Spleen (tissue), 11 donors: ENCODE measurements around the gene CREB3. TPM values are rescaled to one million over a fixed set of nuclear protein-coding genes. Genes with fewer than 3 reads are reported as not detected.

ENCODE experiments used
- DNase-seq: peaks from one replicate; pipeline ENCODE4 v3.0.0-alpha.2; 2020
- H3K27ac ChIP-seq, 8 donors: fragments of 200-600 bp; sonication (generic) in 7 of 8; 1 replicate in 4 of 8; 2 replicates in 4 of 8; pipeline versions ENCODE4 v1.5.0 to v1.8.0; 2016 to 2021; ENCODE audit warnings: inconsistent platforms in 4 of 8, mild to moderate bottlenecking in 4 of 8, moderate library complexity in 1 of 8
- H3K27me3 ChIP-seq, 7 donors: fragments of 200-600 bp; sonication (generic) in 6 of 7; replicated peaks in 1 of 7; 1 replicate in 4 of 7; 2 replicates in 3 of 7; pipeline versions ENCODE4 v1.5.0 to v1.8.0; 2016 to 2021; ENCODE audit warnings: inconsistent platforms in 3 of 7, mild to moderate bottlenecking in 1 of 7
- H3K36me3 ChIP-seq, 6 donors: fragments of 200-600 bp; sonication (generic) in 5 of 6; 1 replicate in 4 of 6; 2 replicates in 2 of 6; pipeline versions ENCODE4 v1.5.0 to v1.8.0; 2016 to 2021; ENCODE audit warnings: inconsistent platforms in 2 of 6
- H3K4me1 ChIP-seq, 6 donors: fragments of 200-600 bp; sonication (generic) in 5 of 6; 1 replicate in 3 of 6; 2 replicates in 3 of 6; pipeline versions ENCODE4 v1.5.0 to v1.8.0; 2016 to 2021; ENCODE audit warnings: inconsistent platforms in 3 of 6
- H3K4me3 ChIP-seq, 8 donors: fragments of 200-600 bp; sonication (generic) in 7 of 8; 1 replicate in 4 of 8; 2 replicates in 4 of 8; pipeline versions ENCODE4 v1.5.0 to v1.8.0; 2016 to 2021; ENCODE audit warnings: inconsistent platforms in 4 of 8, mild to moderate bottlenecking in 4 of 8, moderate library complexity in 2 of 8
- H3K9me3 ChIP-seq, 8 donors: fragments of 200-600 bp; sonication (generic) in 7 of 8; 1 replicate in 4 of 8; 2 replicates in 4 of 8; pipeline versions ENCODE4 v1.5.0 to v1.8.0; 2016 to 2021; ENCODE audit warnings: inconsistent platforms in 4 of 8
- CTCF ChIP-seq, 11 experiments: fragments of 200-600 bp in 7 of 11; fragments of 450-650 bp in 4 of 11; sonication (generic) in 4 of 11; IDR thresholded peaks in 8 of 11; conservative IDR thresholded peaks in 3 of 11; 1 replicate in 7 of 11; 2 replicates in 4 of 11; pipeline versions ENCODE4 v1.4.0 to v1.8.0; 2016 to 2021; ENCODE audit warnings: antibody characterized with exemption in 11 of 11, inconsistent platforms in 4 of 11, mild to moderate bottlenecking in 1 of 11
- POLR2A ChIP-seq, 3 donors: fragments of 450-650 bp; IDR thresholded peaks; one replicate each; pipeline ENCODE4 v1.5.1; 2017; ENCODE audit warnings: antibody characterized with exemption in 3 of 3, mild to moderate bottlenecking in 1 of 3
- POLR2AphosphoS5 ChIP-seq, 3 donors: sonication (generic); formaldehyde crosslinking; IDR thresholded peaks; one replicate each; pipeline ENCODE4 v1.5.1; 2017; ENCODE audit warnings: antibody characterized with exemption in 3 of 3
- WGBS, 5 donors: extraction: QIAGEN DNeasy Blood & Tissue Kit in 3 of 5; methylation state at CpG; one replicate each; pipeline versions ENCODE4 v1.1.5 to v1.1.7; 2013 to 2018; 5-methylcytosine and 5-hydroxymethylcytosine counted together
- intact Hi-C: fragments of 100-400 bp; cut with DNase I; formaldehyde crosslinking; loops from one replicate; pipeline ENCODE4 v1.15.0; 2023; ENCODE audit warnings: low total_unique reads
- microRNA-seq, 3 donors: library from miRNA; unstranded; fragments of <30 nt; microRNA quantifications; one replicate each; pipeline versions ENCODE4 to v1.1.0, GENCODE V29; 2019 to 2020
- polyA plus RNA-seq, 3 donors: library from polyadenylated mRNA; stranded (reverse); fragments of 200-250 nt; gene quantifications; one replicate each; pipeline ENCODE4 v1.2.1, GENCODE V29; 2013
- small RNA-seq, 4 donors: library from RNA; depleted of rRNA; stranded (forward); fragments of <200 nt; gene quantifications; one replicate each; pipeline ENCODE3, GENCODE V24; 2016
- total RNA-seq, 7 donors: library from RNA; depleted of rRNA in 3 of 7; stranded (reverse); fragments of >200 nt in 3 of 7; fragmentation: NEBNext Ultra II Directional in 4 of 7; extraction: Animal tissue kit (Norgen Biotek cat#: 25700) in 4 of 7; gene quantifications; one replicate each; pipeline versions ENCODE4 v1.1.0 to v1.2.1, GENCODE V29; 2016 to 2021
- donor health status: healthy with polysubstance abuse.
- donor health status: DM: no; HTN: no; CAD: no; lungs with moderate emphysema.
- donor health status: DM: no; HTN: no; CAD: no.
- donor health status: Bipolar disorder and iron deficiency.
- donor health status: healthy.
- donor health status: DM: no; HTN: no; CAD: no.
- donor health status: DM: yes; HTN: yes; CAD: no.

Gene CREB3
- total and polyA plus RNA-seq, 10 donors: 14.7 to 35.9 (median 25.7) TPM

DNA sequence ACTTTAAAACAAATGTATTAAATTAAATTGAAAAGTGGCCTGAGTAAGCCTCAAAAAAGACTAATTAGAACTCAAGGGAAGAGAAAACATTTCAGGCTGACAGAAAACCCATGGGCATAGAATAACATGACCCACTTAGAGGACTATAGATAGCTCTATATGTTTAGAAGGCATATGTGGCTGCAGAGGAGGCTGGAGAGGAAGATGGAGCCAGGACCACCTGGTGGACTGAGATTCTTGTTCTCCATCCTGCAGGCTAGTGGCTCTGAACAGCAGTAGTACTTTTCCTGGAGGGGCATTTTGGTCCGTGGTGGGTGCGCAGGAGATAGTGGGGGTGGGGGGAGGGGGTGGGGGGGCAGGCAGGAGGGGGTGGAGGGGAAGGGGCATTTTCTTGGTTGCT is 48.6 kb downstream of the CREB3 start:
- H3K4me1 ChIP-seq: peaks cover 0 to 4% (median 2%) of the 10 kb centered on the region in 6 donors
- no peaks in the 10 kb centered on the region for H3K27me3 ChIP-seq
- peaks cover 0 to 17% (median 0%) of the 10 kb centered on the region in 6 donors for H3K36me3 ChIP-seq
- no peaks in the 10 kb centered on the region for H3K9me3 ChIP-seq
- H3K4me3 ChIP-seq: no peak overlapping the region
- 75 to 89% (median 79%) methylated on average over 2 of the region's 2 CpGs for WGBS, 5 donors
- no peak overlapping the region for H3K27ac ChIP-seq
- no peak for TF ChIP-seq POLR2AphosphoS5 (IDR thresholded peaks at IDR 0.05)
- no peak for TF ChIP-seq CTCF (IDR thresholded peaks at IDR 0.05 in 8 of 11, conservative IDR thresholded peaks at IDR 0.05 in 3 of 11)
- TF ChIP-seq POLR2A (IDR thresholded peaks at IDR 0.05): no peak
- DNase-seq: no peak
- intact Hi-C loops: no loop called here

DNA sequence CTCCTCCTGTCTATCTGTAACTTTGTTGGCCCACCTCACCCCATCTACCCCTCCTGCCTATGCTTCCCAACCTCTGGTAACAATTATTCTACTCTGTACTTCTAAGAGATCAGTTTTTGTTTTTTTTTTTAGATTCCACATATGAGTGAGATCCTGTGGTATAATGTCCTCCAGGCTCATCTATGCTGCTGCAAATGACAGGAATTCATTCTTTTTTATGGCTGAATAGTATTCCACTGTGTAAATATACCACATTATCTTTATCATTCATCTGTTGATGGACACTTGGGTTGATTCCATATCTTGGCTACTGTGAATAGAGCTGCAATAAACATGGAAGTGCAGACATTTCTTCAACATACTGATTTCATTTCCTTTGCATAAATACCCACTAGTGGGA is 51.0 kb downstream of the CREB3 start:
- no peak for TF ChIP-seq CTCF (IDR thresholded peaks at IDR 0.05 in 8 of 11, conservative IDR thresholded peaks at IDR 0.05 in 3 of 11)
- no peak for TF ChIP-seq POLR2AphosphoS5 (IDR thresholded peaks at IDR 0.05)
- TF ChIP-seq POLR2A (IDR thresholded peaks at IDR 0.05): no peak

More for the DNA sequence above, 51.0 kb downstream of the CREB3 start:
- DNase-seq: no peak
- Histone ChIP-seq H3K4me3 (no peak overlapping the region), H3K27me3 (no peaks in the 10 kb centered on the region), H3K36me3 (peaks cover 0 to 32% (median 3%) of the 10 kb centered on the region in 6 donors), H3K27ac (no peak overlapping the region), H3K9me3 (no peaks in the 10 kb centered on the region), H3K4me1 (no peaks in the 10 kb centered on the region)
- intact Hi-C loops: no loop called here

Small RNA genes lying within 50 kb of the gene (microRNA-seq; reads per million reads assigned to microRNA genes)
- gene MIR6852: 0.36 to 2.8 (median 1.1) reads per million in 3 donors
- gene MIR6853: 0 to 1.4 (median 0.57) reads per million in 3 donors

Small RNA genes lying within 50 kb of the gene (small RNA-seq; reads per million reads assigned to genes)
- gene MIR6853: 0 reads per million in 4 donors

Other genes with a start within 250 kb of the CREB3 start
- gene RUSC2, start 242.6 kb upstream of the CREB3 start, total RNA-seq: 10 to 100 TPM; 11.5 to 41.9 (median 15.0) TPM
- 10 to 100 TPM in 1 of 3 donors, 1 to 10 TPM in 2; 2.5 to 12.1 (median 5.3) TPM for gene RUSC2, start 242.6 kb upstream of the CREB3 start, polyA plus RNA-seq
- 10 to 100 TPM; 24.8 to 47.1 (median 31.8) TPM for gene TESK1, start 127.4 kb upstream of the CREB3 start, total RNA-seq
- gene TESK1, start 127.4 kb upstream of the CREB3 start, polyA plus RNA-seq: 10 to 100 TPM; 15.6 to 34.7 (median 22.7) TPM
- 100 to 1,000 TPM in 5 of 7 donors, 10 to 100 TPM in 2; 74.4 to 160 (median 127) TPM for gene CD72, start 114.3 kb upstream of the CREB3 start, total RNA-seq
- 100 to 1,000 TPM in 2 of 3 donors, 10 to 100 TPM in 1; 97.4 to 159 (median 115) TPM for gene CD72, start 114.3 kb upstream of the CREB3 start, polyA plus RNA-seq
- gene SIT1, start 81.7 kb upstream of the CREB3 start, total RNA-seq: 10 to 100 TPM; 24.2 to 44.9 (median 27.5) TPM
- gene SIT1, start 81.7 kb upstream of the CREB3 start, polyA plus RNA-seq: 10 to 100 TPM; 71.7 to 82.7 (median 82.7) TPM
- gene RMRP, start 74.6 kb upstream of the CREB3 start, total RNA-seq: over 10,000 TPM in 5 of 7 donors, 1,000 to 10,000 TPM in 2; 5,541 to 28,996 (median 23,209) TPM
- 100 to 1,000 TPM in 1 of 3 donors, 10 to 100 TPM in 1, not detected in 1; 42.1 to 285 TPM for gene RMRP, start 74.6 kb upstream of the CREB3 start, polyA plus RNA-seq
- gene CCDC107, start 74.4 kb upstream of the CREB3 start, total RNA-seq: 10 to 100 TPM; 14.4 to 24.2 (median 20.8) TPM
- 10 to 100 TPM; 35.3 to 46.9 (median 37.0) TPM for gene CCDC107, start 74.4 kb upstream of the CREB3 start, polyA plus RNA-seq
- 1 to 10 TPM in 6 of 7 donors, under 1 TPM in 1; 0.95 to 2.8 (median 1.4) TPM for gene ARHGEF39, start 67.5 kb upstream of the CREB3 start, total RNA-seq
- 1 to 10 TPM in 2 of 3 donors, under 1 TPM in 1; 0.89 to 2.9 (median 1.1) TPM for gene ARHGEF39, start 67.5 kb upstream of the CREB3 start, polyA plus RNA-seq
- not detected for gene CA9, start 58.7 kb upstream of the CREB3 start, total RNA-seq
- gene CA9, start 58.7 kb upstream of the CREB3 start, polyA plus RNA-seq: under 1 TPM in 2 of 3 donors, not detected in 1; 0.26 to 0.30 TPM
- 100 to 1,000 TPM in 2 of 7 donors, 10 to 100 TPM in 5; 43.1 to 231 (median 79.2) TPM for gene TPM2, start 42.7 kb upstream of the CREB3 start, total RNA-seq
- 100 to 1,000 TPM; 148 to 237 (median 190) TPM for gene TPM2, start 42.7 kb upstream of the CREB3 start, polyA plus RNA-seq
- 100 to 1,000 TPM; 356 to 881 (median 592) TPM for gene TLN1, start 471 bp upstream of the CREB3 start, total RNA-seq
- 100 to 1,000 TPM in 1 of 3 donors, 10 to 100 TPM in 2; 79.9 to 122 (median 95.5) TPM for gene TLN1, start 471 bp upstream of the CREB3 start, polyA plus RNA-seq
- gene GBA2, start 16.6 kb downstream of the CREB3 start, total RNA-seq: 100 to 1,000 TPM in 1 of 7 donors, 10 to 100 TPM in 6; 70.5 to 111 (median 74.3) TPM
- gene GBA2, start 16.6 kb downstream of the CREB3 start, polyA plus RNA-seq: 10 to 100 TPM; 22.8 to 40.9 (median 37.9) TPM
- gene RGP1, start 16.6 kb downstream of the CREB3 start, total RNA-seq: 10 to 100 TPM; 19.7 to 29.2 (median 22.0) TPM
- gene RGP1, start 16.6 kb downstream of the CREB3 start, polyA plus RNA-seq: 1 to 10 TPM; 2.2 to 9.5 (median 2.5) TPM
- not detected for gene MSMP, start 21.6 kb downstream of the CREB3 start, total RNA-seq
- 1 to 10 TPM in 1 of 3 donors, under 1 TPM in 2; 0.58 to 1.6 (median 0.63) TPM for gene MSMP, start 21.6 kb downstream of the CREB3 start, polyA plus RNA-seq
- 10 to 100 TPM in 2 of 7 donors, 1 to 10 TPM in 5; 6.7 to 17.1 (median 9.2) TPM for gene NPR2, start 58.9 kb downstream of the CREB3 start, total RNA-seq
- gene NPR2, start 58.9 kb downstream of the CREB3 start, polyA plus RNA-seq: 1 to 10 TPM; 5.8 to 7.8 (median 7.3) TPM
- 1 to 10 TPM; 1.1 to 4.5 (median 2.3) TPM for gene SPAG8, start 79.6 kb downstream of the CREB3 start, total RNA-seq
- 1 to 10 TPM; 1.7 to 2.5 (median 1.7) TPM for gene SPAG8, start 79.6 kb downstream of the CREB3 start, polyA plus RNA-seq
- 10 to 100 TPM; 20.1 to 32.4 (median 23.0) TPM for gene HINT2, start 82.4 kb downstream of the CREB3 start, total RNA-seq
- gene HINT2, start 82.4 kb downstream of the CREB3 start, polyA plus RNA-seq: 10 to 100 TPM; 60.0 to 73.6 (median 69.6) TPM
- not detected for gene FAM221B, start 96.1 kb downstream of the CREB3 start, total RNA-seq
- not detected for gene FAM221B, start 96.1 kb downstream of the CREB3 start, polyA plus RNA-seq
- 1 to 10 TPM; 2.9 to 9.8 (median 5.9) TPM for gene TMEM8B, start 96.6 kb downstream of the CREB3 start, total RNA-seq
- gene TMEM8B, start 96.6 kb downstream of the CREB3 start, polyA plus RNA-seq: 1 to 10 TPM; 3.2 to 8.8 (median 7.2) TPM
- not detected for gene OR13J1, start 137.7 kb downstream of the CREB3 start, total RNA-seq
- gene OR13J1, start 137.7 kb downstream of the CREB3 start, polyA plus RNA-seq: not detected
- gene HRCT1, start 173.5 kb downstream of the CREB3 start, total RNA-seq: 1 to 10 TPM in 2 of 7 donors, under 1 TPM in 1, not detected in 4; 0.65 to 2.5 (median 1.6) TPM
- 1 to 10 TPM in 1 of 3 donors, under 1 TPM in 2; 0.52 to 1.1 (median 0.70) TPM for gene HRCT1, start 173.5 kb downstream of the CREB3 start, polyA plus RNA-seq
- 1 to 10 TPM in 5 of 7 donors, under 1 TPM in 2; 0.68 to 3.8 (median 1.6) TPM for gene SPAAR, start 176.8 kb downstream of the CREB3 start, total RNA-seq
- 1 to 10 TPM in 1 of 3 donors, under 1 TPM in 2; 0.46 to 1.9 (median 0.63) TPM for gene SPAAR, start 176.8 kb downstream of the CREB3 start, polyA plus RNA-seq
- not detected for gene OR2S2, start 225.5 kb downstream of the CREB3 start, total RNA-seq
- not detected for gene OR2S2, start 225.5 kb downstream of the CREB3 start, polyA plus RNA-seq